GM11168 (cell line): ENCODE results near the gene PTCHD4.

Experiments
- in situ Hi-C: fragments of 300-500 bp; cut with MboI; formaldehyde crosslinking; loops from one replicate; pipeline ENCODE4 v1.12.0; 2022; ENCODE audit warnings: low sequenced_read_pairs; ENCODE audit not compliant: unreplicated experiment

Gene PTCHD4

GRCh38 chr6:48100588-48100895, 10.5 kb downstream of the PTCHD4 start:
- in situ Hi-C loops, result no loop called here

- in situ Hi-C loops, result no loop called here
Observed at GRCh38 chr6:48099713-48100587, 11.0 kb downstream of the PTCHD4 start.

GRCh38 chr6:48098923-48099322, 12.1 kb downstream of the PTCHD4 start:
- in situ Hi-C loops, result no loop called here

GRCh38 chr6:48092550-48093217, 18.3 kb downstream of the PTCHD4 start:
- in situ Hi-C loops, result no loop called here

GRCh38 chr6:48090546-48090945, 20.5 kb downstream of the PTCHD4 start:
- in situ Hi-C loops, result no loop called here

- in situ Hi-C loops, result no loop called here
Observed at GRCh38 chr6:48087448-48087847, 23.5 kb downstream of the PTCHD4 start.

GRCh38 chr6:48086187-48086586, 24.8 kb downstream of the PTCHD4 start:
- in situ Hi-C loops, result no loop called here

- in situ Hi-C loops, result no loop called here
Observed at GRCh38 chr6:48085131-48085741, 25.8 kb downstream of the PTCHD4 start.

GRCh38 chr6:48084201-48084600, 26.8 kb downstream of the PTCHD4 start:
- in situ Hi-C loops, result no loop called here

GRCh38 chr6:48080227-48081009, 30.6 kb downstream of the PTCHD4 start:
- in situ Hi-C loops, result no loop called here

GRCh38 chr6:48078120-48078519, 32.9 kb downstream of the PTCHD4 start:
- in situ Hi-C loops, result no loop called here

GRCh38 chr6:48075181-48075580, 35.8 kb downstream of the PTCHD4 start:
- in situ Hi-C loops, result no loop called here

GRCh38 chr6:48073976-48074767, 36.8 kb downstream of the PTCHD4 start:
- in situ Hi-C loops, result no loop called here

GRCh38 chr6:48071833-48072232, 39.2 kb downstream of the PTCHD4 start:
- in situ Hi-C loops, result no loop called here

GRCh38 chr6:48069280-48069679, 41.7 kb downstream of the PTCHD4 start:
- in situ Hi-C loops, result no loop called here

GRCh38 chr6:48068278-48069251, 42.4 kb downstream of the PTCHD4 start:
- in situ Hi-C loops, result no loop called here

- in situ Hi-C loops, result no loop called here
Observed at GRCh38 chr6:48067886-48068277, 43.1 kb downstream of the PTCHD4 start.

- in situ Hi-C loops, result no loop called here
Observed at GRCh38 chr6:48067148-48067712, 43.8 kb downstream of the PTCHD4 start.
